K562 (cell line): ENCODE results near the gene FASLG. TPM values are rescaled to one million over a fixed set of nuclear protein-coding genes. Genes with fewer than 3 reads are reported as not detected.

Source experiments
- ATAC-seq: fragments of 200-7000 bp; cut with Tn5 transposase; 3 replicates; pipeline ENCODE4 v1.9.1; 2020; ENCODE audit warnings: moderate library complexity
- BruUV-seq: library from RNA; stranded (reverse); fragments of 400-500 nt; replicated peaks from 2 replicates; lab custom pipeline; 2021; lab: Mats Ljungman, UMichigan
- CTCF ChIA-PET: fragments of 300-600 bp; formaldehyde crosslinking; extraction: SDS; loops from one replicate; lab custom pipeline; 2021; ENCODE audit warnings: low intra/inter-chr PET ratio; lab: Yijun Ruan, JAX
- POLR2A ChIA-PET: fragments of 300-600, 350-650 bp; sonication (Branson Sonifier 250); formaldehyde crosslinking; extraction: SDS; loops from one replicate; lab custom pipeline; 2021; ENCODE audit warnings: antibody characterized with exemption, inconsistent platforms; lab: Yijun Ruan, JAX
- DNase-seq, 4 experiments: peaks; one replicate each; pipeline versions ENCODE4 v3.0.0 to v3.0.0-alpha.2; 2011 to 2018; ENCODE audit warnings: low spot score in 3 of 4, mixed read lengths in 3 of 4; ENCODE audit errors: extremely low read depth in 1 of 4
- FAIRE-seq: peaks from 2 replicates; lab custom pipeline; 2011; peaks lifted over from hg19 to GRCh38; lab: Jason Lieb, UNC
- H2AFZ ChIP-seq: 2 replicates; pipeline ENCODE4 v1.6.0; 2011; ENCODE audit warnings: low read depth, low read length, control low read depth, inconsistent platforms
- H3K27ac ChIP-seq: fragments of 200-600 bp; 3 replicates; pipeline ENCODE4 v1.8.0; 2011; ENCODE audit warnings: low read depth, mild to moderate bottlenecking, control low read depth, inconsistent platforms, low read length, moderate library complexity, mixed read lengths; ENCODE audit errors: extremely low read depth
- H3K27me3 ChIP-seq, 2 experiments: fragments of 300-600 bp in 1 of 2; 2 replicates in 1 of 2; 3 replicates in 1 of 2; pipeline versions ENCODE4 v1.6.0 to v1.8.0; 2011; ENCODE audit warnings: inconsistent platforms in 2 of 2, low read length in 2 of 2, mild to moderate bottlenecking in 1 of 2, mixed read lengths in 1 of 2, moderate library complexity in 1 of 2; ENCODE audit not compliant: control insufficient read depth in 2 of 2, insufficient read depth in 2 of 2
- H3K36me3 ChIP-seq: fragments of 300-600 bp; 3 replicates; pipeline ENCODE4 v1.8.0; 2011; ENCODE audit warnings: mild to moderate bottlenecking, low read length, inconsistent platforms; ENCODE audit not compliant: control insufficient read depth, insufficient read depth
- H3K4me1 ChIP-seq, 2 experiments: fragments of 200-600 bp in 1 of 2; replicated peaks in 1 of 2; 2 replicates in 1 of 2; 3 replicates in 1 of 2; pipeline versions ENCODE4 v1.5.1 to v1.8.0; 2011; ENCODE audit warnings: inconsistent platforms in 2 of 2, low read length in 2 of 2, mild to moderate bottlenecking in 1 of 2, mixed read lengths in 1 of 2, moderate library complexity in 1 of 2; ENCODE audit not compliant: control insufficient read depth in 2 of 2, insufficient read depth in 2 of 2
- H3K4me2 ChIP-seq: 2 replicates; pipeline ENCODE4 v1.6.1; 2011; ENCODE audit warnings: low read length, control low read depth, inconsistent platforms, mixed read lengths; ENCODE audit not compliant: insufficient read depth
- H3K4me3 ChIP-seq: fragments of 200-600 bp; sonication (generic), shearing (Covaris generic); 2 replicates; pipeline ENCODE4 v1.5.1; 2016; ENCODE audit warnings: control low read depth, inconsistent platforms
- H3K79me2 ChIP-seq: fragments of 200-600 bp; 3 replicates; pipeline ENCODE4 v1.8.0; 2011; ENCODE audit warnings: low read length, inconsistent platforms; ENCODE audit not compliant: control insufficient read depth, insufficient read depth
- H3K9ac ChIP-seq, 2 experiments: 2 replicates each; pipeline versions ENCODE4 v1.6.0 to v1.6.1; 2011; ENCODE audit warnings: low read depth in 2 of 2, low read length in 2 of 2, control low read depth in 1 of 2, inconsistent platforms in 1 of 2, mild to moderate bottlenecking in 1 of 2, mixed read lengths in 1 of 2; ENCODE audit not compliant: insufficient read depth in 1 of 2
- H3K9me1 ChIP-seq: one replicate; pipeline ENCODE4 v1.6.0; 2011; ENCODE audit warnings: inconsistent platforms, mild to moderate bottlenecking, low read length, moderate library complexity; ENCODE audit not compliant: control insufficient read depth, insufficient read depth
- H3K9me3 ChIP-seq: replicated peaks from 2 replicates; pipeline ENCODE4 v1.5.1; 2011; ENCODE audit warnings: low read depth, low read length, inconsistent platforms; ENCODE audit not compliant: control insufficient read depth, insufficient read depth
- H4K20me1 ChIP-seq: replicated peaks from 2 replicates; pipeline ENCODE4 v1.6.1; 2011; ENCODE audit warnings: low read length, inconsistent platforms, mixed read lengths; ENCODE audit not compliant: control insufficient read depth, insufficient read depth
- BDP1 ChIP-seq: IDR thresholded peaks from 3 replicates; pipeline ENCODE4 v1.6.1; 2011; ENCODE audit not compliant: insufficient read length, insufficient read depth
- BMI1 ChIP-seq: fragments of 150-350 bp; IDR thresholded peaks from 2 replicates; pipeline ENCODE4 v1.6.1; 2014; ENCODE audit warnings: low read length
- CHD1 ChIP-seq: fragments of 200-600 bp; sonication (generic); IDR thresholded peaks from one replicate; pipeline ENCODE4 v1.6.1; 2012; ENCODE audit warnings: mild to moderate bottlenecking, moderate library complexity, low read length, inconsistent platforms
- CREBBP ChIP-seq: IDR thresholded peaks from one replicate; pipeline ENCODE4 v1.6.1; 2012; ENCODE audit warnings: low read depth, mild to moderate bottlenecking, control low read depth, inconsistent platforms, low read length
- DIDO1 ChIP-seq: fragments of 450-650 bp; IDR thresholded peaks from 2 replicates; pipeline ENCODE4 v1.6.1; 2016; ENCODE audit warnings: low read depth, missing biosample characterization, missing genetic modification characterization
- HOXB6 ChIP-seq: fragments of 250-450 bp; sonication (Bioruptor Pico); IDR thresholded peaks from 2 replicates; pipeline ENCODE4 v1.5.1; 2022; ENCODE audit warnings: mild to moderate bottlenecking, borderline replicate concordance
- NCOA2 ChIP-seq, 2 experiments: fragments of 450-650 bp; IDR thresholded peaks; 2 replicates each; pipeline ENCODE4 v1.6.1; 2018; ENCODE audit warnings: mild to moderate bottlenecking in 2 of 2, moderate library complexity in 1 of 2; ENCODE audit not compliant: partially characterized antibody in 2 of 2
- NFIC ChIP-seq: fragments of 450-650 bp; IDR thresholded peaks from 2 replicates; pipeline ENCODE4 v1.6.1; 2017; ENCODE audit warnings: mild to moderate bottlenecking, inconsistent platforms
- SIN3B ChIP-seq: fragments of 450-650 bp; IDR thresholded peaks from 2 replicates; pipeline ENCODE4 v1.6.1; 2017; ENCODE audit warnings: low read depth, mild to moderate bottlenecking, moderate library complexity
- SMAD1 ChIP-seq: fragments of 150-350 bp; IDR thresholded peaks from 2 replicates; pipeline ENCODE4 v1.6.1; 2014; ENCODE audit warnings: low read length, low read depth; ENCODE audit not compliant: partially characterized antibody
- SMARCC2 ChIP-seq: fragments of 450-650 bp; IDR thresholded peaks from 2 replicates; pipeline ENCODE4 v1.6.1; 2017; ENCODE audit warnings: antibody characterized with exemption, moderate library complexity, mild to moderate bottlenecking, low read depth
- ZFPM2 ChIP-seq: fragments of 250-450 bp; sonication (Bioruptor Pico); IDR thresholded peaks from 2 replicates; pipeline ENCODE4 v1.5.1; 2022; ENCODE audit warnings: mild to moderate bottlenecking
- ZNF507 ChIP-seq: conservative IDR thresholded peaks from 2 replicates; pipeline ENCODE4 v1.6.1; 2017; ENCODE audit warnings: missing genetic modification characterization, missing compliant biosample characterization
- WGBS: fragments of 100-300 bp; shearing (Covaris generic); methylation state at CpG from one replicate; pipeline ENCODE4 v1.1.6; 2016; ENCODE audit warnings: low coverage, mixed read lengths; ENCODE audit not compliant: insufficient coverage; ENCODE audit errors: missing lambda C conversion rate; 5-methylcytosine and 5-hydroxymethylcytosine counted together
- in situ Hi-C: fragments of 300-500 bp; cut with MboI; formaldehyde crosslinking; loops from 4 replicates; pipeline ENCODE4 v1.15.0; 2018; ENCODE audit warnings: inconsistent platforms, mixed read lengths
- intact Hi-C: fragments of 100-400 bp; cut with micrococcal nuclease; formaldehyde crosslinking; loops from 2 replicates; pipeline ENCODE4 v1.14.2; 2022
- polyA plus RNA-seq, 8 experiments: library from polyadenylated mRNA; depleted of rRNA in 4 of 8; stranded (reverse) in 5 of 8; unstranded in 3 of 8; fragments of >200 nt; fragmentation: Nextera tagmentation in 2 of 8; fragmentation: Illumina TruSeq in 1 of 8; extraction: Ambion mirVana in 2 of 8; extraction: Trizol in 1 of 8; gene quantifications; 2 replicates each; pipeline versions ENCODE4 v1.2.1 to v1.2.3, GENCODE V29; 2011 to 2014; ENCODE audit warnings: inconsistent platforms in 1 of 8, missing spikeins in 1 of 8
- total RNA-seq, 7 experiments: library from RNA; depleted of rRNA in 6 of 7; stranded (reverse); fragments of >200 nt in 6 of 7; fragmentation: Illumina TruSeq in 2 of 7; extraction: Trizol in 2 of 7; gene quantifications; 2 replicates each; pipeline versions ENCODE4 v1.2.1 to v1.2.3, GENCODE V29; 2011 to 2021; ENCODE audit warnings: low replicate concordance in 1 of 7
- TF ChIP-seq, protein P1 (sequence below): fragments of 250-450 bp; sonication (Bioruptor Pico); IDR thresholded peaks from 2 replicates; pipeline ENCODE4 v1.8.0; 2021; ENCODE audit warnings: moderate library complexity, mild to moderate bottlenecking, inconsistent platforms

Gene FASLG
- total and polyA plus RNA-seq, 9 of the 15 experiments (the other 6 are each of a cell fraction or from before 2014, with no cell fraction given) = not detected

DNA sequence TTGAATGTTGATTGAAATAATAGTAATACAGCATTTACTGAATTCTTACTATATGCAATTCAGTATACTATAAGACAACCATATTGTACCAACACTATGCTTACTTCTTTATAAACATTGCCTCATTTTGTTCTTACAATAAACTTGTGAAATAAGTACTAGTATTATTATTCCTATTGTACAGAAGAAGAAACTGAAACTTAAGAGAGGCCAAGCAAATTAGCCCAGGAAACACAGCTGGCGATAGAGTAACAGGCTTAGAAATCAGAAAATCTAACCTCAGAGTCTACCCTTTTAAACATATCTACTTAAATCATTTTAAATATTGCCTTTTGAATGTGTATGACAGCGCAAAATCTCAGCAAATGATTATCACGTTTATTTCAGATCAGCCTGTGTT is 41.7 kb downstream of the FASLG start:
- Histone ChIP-seq H4K20me1 (no peaks in the 10 kb centered on the region), H3K27me3 (no peaks in the 10 kb centered on the region), H3K9ac (no peak overlapping the region), H3K27ac (no peak overlapping the region), H3K79me2 (no peaks in the 10 kb centered on the region), H3K4me2 (no peak overlapping the region), H3K4me3 (no peak overlapping the region), H3K36me3 (no peaks in the 10 kb centered on the region), H2AFZ (no peak overlapping the region), H3K9me1 (no peaks in the 10 kb centered on the region), H3K9me3 (no peaks in the 10 kb centered on the region), H3K4me1 (peaks cover 0 to 10% of the 10 kb centered on the region in 2 experiments; a peak in 1 of 5 replicates)
- WGBS = 10% methylated on average over 3 of the region's 3 CpGs
- FAIRE-seq (no peak), ATAC-seq (no peak), DNase-seq (no peak)
- in situ Hi-C loops = no loop called here
- intact Hi-C loops = no loop called here
- POLR2A ChIA-PET = interaction anchor here (1.2 kb wide), 1 partner anchor 8 kb away, joined by 5 read pairs; no protein-coding TSS in a partner anchor
- BruUV-seq = no TSS peak
- CTCF ChIA-PET = no interaction called here
- TF ChIP-seq HOXB6 (no peak), ZNF507 (no peak), ZFPM2 (no peak), DIDO1 (tag) (no peak), CREBBP (no peak), NCOA2 (IDR thresholded peaks at IDR 0.05; ENCODE audit: partially characterized antibody in 2 of 2) (no peak)

DNA sequence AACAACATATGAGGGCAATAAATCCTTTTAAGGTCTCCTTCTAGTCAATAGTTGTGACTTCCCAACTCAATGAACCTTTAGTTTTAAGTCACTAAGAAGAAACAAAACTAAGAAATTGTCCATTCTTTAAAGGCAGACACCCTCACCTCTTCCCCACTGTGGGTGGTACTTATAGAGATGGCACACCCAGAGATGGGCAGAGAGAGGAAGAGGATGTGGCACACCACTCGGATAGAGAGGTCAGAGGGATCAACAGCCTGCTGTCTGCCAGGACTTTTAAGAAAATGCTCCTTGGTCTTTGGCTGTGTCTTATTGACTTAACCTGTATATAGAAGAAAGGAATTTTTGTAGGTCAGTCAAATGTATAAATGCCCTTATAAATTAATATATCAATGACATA is 45.1 kb downstream of the FASLG start:
- Histone ChIP-seq H4K20me1 (no peaks in the 10 kb centered on the region), H3K27ac (no peak overlapping the region), H3K9ac (no peak overlapping the region), H2AFZ (no peak overlapping the region), H3K4me3 (no peak overlapping the region), H3K9me3 (no peaks in the 10 kb centered on the region), H3K4me2 (no peak overlapping the region), H3K4me1 (peaks cover 0 to 8% of the 10 kb centered on the region in 2 experiments; a peak in 1 of 5 replicates), H3K9me1 (no peaks in the 10 kb centered on the region), H3K79me2 (no peaks in the 10 kb centered on the region), H3K27me3 (peaks cover 0 to 3% of the 10 kb centered on the region in 2 experiments; a peak in 2 of 5 replicates), H3K36me3 (no peaks in the 10 kb centered on the region)
- BruUV-seq = no TSS peak
- ATAC-seq = no peak
- ChIA-PET CTCF (no interaction called here), POLR2A (interaction anchor here (1.2 kb wide), 1 partner anchor 13 kb away, joined by 4 read pairs; no protein-coding TSS in a partner anchor)
- no peak for FAIRE-seq
- intact Hi-C loops (no loop called here), in situ Hi-C loops (no loop called here)
- 0% methylated on average over 1 of the region's 1 CpG for WGBS
- no peak for DNase-seq
- TF ChIP-seq CHD1 (no peak), SMAD1 (no peak), SIN3B (no peak), NFIC (no peak), BMI1 (no peak), BDP1 (no peak), SMARCC2 (no peak)
- TF ChIP-seq, protein P1, sequence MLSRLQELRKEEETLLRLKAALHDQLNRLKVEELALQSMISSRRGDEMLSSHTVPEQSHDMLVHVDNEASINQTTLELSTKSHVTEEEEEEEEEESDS (CRISPR knock-in tag) = no peak
